Naive thymus-derived CD8-positive, alpha-beta T cell (primary cell): ENCODE results near the gene YY1. TPM values are rescaled to one million over a fixed set of nuclear protein-coding genes. Genes with fewer than 3 reads are reported as not detected.
A peak's percentile ranks its signal among the peaks of the same experiment; 100 is the strongest.
"Not testable (repeated sequence)": the region's sequence is repeated elsewhere in the genome, so short reads cannot be mapped to it uniquely, and the experiment has no call there.

ENCODE experiments used
- ATAC-seq, 2 donors: fragments of 150-1000 bp; cut with Tn5 transposase in 1 of 2; sonication (Bioruptor Pico), chemical (Tn5 transposase) in 1 of 2; 1 replicate in 1 of 2; 2 replicates in 1 of 2; pipeline ENCODE4 v1.10.0; 2021; ENCODE audit warnings: mild to moderate bottlenecking in 2 of 2, moderate library complexity in 2 of 2
- POLR2A ChIA-PET: fragments of 350-600 bp; sonication (Branson Sonifier 250); formaldehyde crosslinking; loops from one replicate; lab custom pipeline; 2021; ENCODE audit warnings: antibody characterized with exemption; lab: Charles Lee
- DNase-seq, 10 donors: peaks; one replicate each; pipeline versions ENCODE4 v3.0.0 to v3.0.0-alpha.2; 2020 to 2022
- H3K27ac Mint-ChIP-seq, 10 donors: one replicate each; pipeline ENCODE4 v1.8.0; 2020 to 2022; ENCODE audit warnings: mild to moderate bottlenecking in 10 of 10, mixed read lengths in 10 of 10, moderate library complexity in 4 of 10, inconsistent platforms in 1 of 10
- H3K27me3 Mint-ChIP-seq, 5 donors: one replicate each; pipeline ENCODE4 v1.8.0; 2021 to 2022; ENCODE audit warnings: mixed read lengths in 5 of 5
- H3K36me3 Mint-ChIP-seq, 3 donors: one replicate each; pipeline ENCODE4 v1.8.0; 2020 to 2022; ENCODE audit warnings: mixed read lengths in 3 of 3, mild to moderate bottlenecking in 2 of 3, inconsistent platforms in 1 of 3
- H3K4me1 Mint-ChIP-seq, 4 donors: one replicate each; pipeline ENCODE4 v1.8.0; 2021 to 2022; ENCODE audit warnings: mixed read lengths in 4 of 4
- H3K4me3 Mint-ChIP-seq, 10 donors: one replicate each; pipeline ENCODE4 v1.8.0; 2020 to 2022; ENCODE audit warnings: mild to moderate bottlenecking in 10 of 10, mixed read lengths in 10 of 10, moderate library complexity in 6 of 10, inconsistent platforms in 1 of 10
- H3K9me3 Mint-ChIP-seq, 9 donors: one replicate each; pipeline ENCODE4 v1.8.0; 2020 to 2022; ENCODE audit warnings: mixed read lengths in 9 of 9, mild to moderate bottlenecking in 3 of 9, inconsistent platforms in 1 of 9, moderate library complexity in 1 of 9
- polyA plus RNA-seq, 3 donors: library from polyadenylated mRNA; unstranded; fragments of 300-500 nt; fragmentation: Illumina TruSeq; gene quantifications; one replicate each; pipeline ENCODE4 v1.2.3, GENCODE V29; 2021
- total RNA-seq, 8 experiments: library from RNA in 2 of 8; stranded (reverse) in 2 of 8; gene quantifications; one replicate each; pipeline ENCODE4 v1.2.3 and lab custom pipeline; 2021 to 2026

The YY1 gene
- total and polyA plus RNA-seq, 5 experiments from 2014 or later = 15.0 to 102 (median 16.5) TPM

DNA sequence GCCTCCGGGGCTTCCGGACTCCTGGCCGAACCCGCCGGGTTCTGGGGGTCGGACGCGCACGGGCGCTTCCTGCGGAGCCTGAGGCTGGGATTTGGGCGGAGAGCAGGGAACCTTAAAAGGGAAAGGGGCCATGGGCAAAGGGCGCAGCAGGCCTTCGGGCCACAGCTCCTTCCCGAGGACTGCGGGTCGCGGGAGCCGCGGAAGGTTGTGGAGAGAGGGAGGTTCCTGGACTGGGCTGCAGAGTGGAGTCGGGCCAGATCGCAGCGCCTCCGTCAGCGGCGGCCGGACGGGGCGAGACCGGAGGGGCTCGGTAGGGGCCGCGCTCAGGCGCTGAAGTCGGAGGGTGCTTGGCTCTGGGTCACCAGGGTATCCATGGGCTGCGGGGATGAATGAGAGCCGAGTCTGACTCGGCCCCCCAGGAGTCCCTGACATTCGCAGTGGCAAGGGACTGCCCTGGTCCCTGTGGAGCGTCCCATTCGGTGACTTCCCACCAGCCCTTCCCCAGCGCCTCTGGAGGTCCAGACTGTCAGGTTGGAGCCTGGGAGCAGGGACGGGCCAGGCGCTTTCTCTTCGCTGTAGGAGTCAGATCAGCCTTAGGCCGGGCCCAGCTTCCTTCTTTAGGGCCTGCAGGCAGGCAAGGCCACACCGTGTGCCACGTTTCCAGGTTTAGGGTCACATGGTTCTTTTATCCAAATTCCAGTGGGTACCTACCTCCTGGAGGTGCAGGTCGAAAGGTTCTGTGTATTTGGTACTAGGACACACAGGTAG, 68.2 kb downstream of the YY1 start:
- POLR2A ChIA-PET = interaction anchor here (0.6 to 1.1 kb wide), 3 partner anchors 11 to 94 kb away, joined by 3 to 4 read pairs (median 3); no protein-coding TSS in a partner anchor
- Mint-ChIP-seq H3K9me3 (no peaks in the 10 kb centered on the region), H3K27ac (peak overlapping the region in 7 of 10 donors; percentile 26 to 80 (median 54)), H3K4me3 (peak overlapping the region; percentile 75 to 89 (median 83)), H3K27me3 (no peaks in the 10 kb centered on the region), H3K36me3 (no peaks in the 10 kb centered on the region), H3K4me1 (peaks cover 12 to 57% (median 20%) of the 10 kb centered on the region in 4 donors)
- ATAC-seq (peak; percentile 3 to 5), DNase-seq (peak in 1 of 10 donors; percentile 10)

DNA sequence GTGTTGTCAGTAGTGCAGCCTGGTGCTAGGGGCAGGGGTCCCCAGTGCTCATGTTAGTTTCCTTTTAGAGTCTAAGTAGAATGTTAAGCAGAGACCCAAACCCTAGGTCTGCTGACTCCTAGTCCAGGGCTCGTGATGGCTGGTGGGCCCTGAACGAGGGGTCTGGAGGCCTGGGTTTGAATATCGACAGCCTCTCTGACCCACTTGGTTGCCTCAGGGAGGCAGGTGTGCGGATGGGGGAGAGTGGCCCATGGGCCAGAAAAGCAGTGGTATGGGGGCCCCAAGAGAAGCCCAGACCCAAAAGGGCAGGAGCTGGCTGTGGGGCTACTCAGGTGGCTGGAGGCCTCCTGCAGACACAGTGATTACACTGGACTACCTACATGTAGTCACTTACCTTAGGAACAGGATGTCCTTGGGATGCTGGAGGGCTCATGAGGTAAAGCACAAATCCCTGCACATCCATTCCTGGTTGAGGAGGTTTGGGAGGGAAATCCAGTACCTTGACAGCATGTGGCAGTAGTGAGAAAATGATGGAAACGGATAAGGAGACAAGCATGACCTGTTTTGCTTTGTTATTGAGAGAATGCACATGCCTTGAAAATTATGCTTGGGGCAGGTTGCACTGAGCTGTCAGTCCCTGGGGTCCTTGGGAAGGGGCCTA, 69.0 kb downstream of the YY1 start:
- H3K27me3 Mint-ChIP-seq = no peaks in the 10 kb centered on the region
- H3K9me3 Mint-ChIP-seq = no peaks in the 10 kb centered on the region
- H3K4me3 Mint-ChIP-seq = peak overlapping the region in 9 of 10 donors; percentile 70 to 89 (median 84)
- no peaks in the 10 kb centered on the region for H3K36me3 Mint-ChIP-seq
- DNase-seq = no peak
- POLR2A ChIA-PET = interaction anchor here (0.6 kb wide), 1 partner anchor 10 kb away, joined by 4 read pairs; no protein-coding TSS in a partner anchor
- peaks cover 12 to 55% (median 26%) of the 10 kb centered on the region in 4 donors for H3K4me1 Mint-ChIP-seq
- peak overlapping the region in 2 of 10 donors; percentile 26 to 54 for H3K27ac Mint-ChIP-seq
- no peak for ATAC-seq

DNA sequence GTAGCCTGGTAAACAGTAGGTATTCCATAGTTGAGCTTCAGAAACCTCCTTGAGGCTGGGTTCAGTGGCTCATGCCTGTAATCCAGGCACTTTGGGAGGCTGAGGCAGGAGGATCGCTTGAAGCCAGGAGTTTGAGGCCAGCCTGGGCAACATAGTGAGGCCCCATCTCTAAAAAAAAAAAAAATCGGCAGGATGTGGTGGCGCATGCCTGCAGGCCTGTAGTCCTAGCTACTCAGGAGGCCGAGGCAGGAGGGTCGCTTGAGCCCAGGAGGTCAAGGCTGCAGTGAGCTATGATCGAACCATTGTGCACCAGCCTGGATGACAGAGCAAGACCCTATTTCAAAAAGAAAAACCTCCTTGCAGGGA, 69.5 kb downstream of the YY1 start:
- Mint-ChIP-seq H3K4me3 (peak overlapping the region in 2 of 10 donors; percentile 6 to 43), H3K27ac (peak overlapping the region in 5 of 10 donors; percentile 26 to 59 (median 38)), H3K4me1 (peaks cover 9 to 50% (median 26%) of the 10 kb centered on the region in 4 donors)
- ATAC-seq, DNase-seq, H3K9me3 Mint-ChIP-seq, H3K36me3 Mint-ChIP-seq, POLR2A ChIA-PET, H3K27me3 Mint-ChIP-seq: not testable (repeated sequence)

DNA sequence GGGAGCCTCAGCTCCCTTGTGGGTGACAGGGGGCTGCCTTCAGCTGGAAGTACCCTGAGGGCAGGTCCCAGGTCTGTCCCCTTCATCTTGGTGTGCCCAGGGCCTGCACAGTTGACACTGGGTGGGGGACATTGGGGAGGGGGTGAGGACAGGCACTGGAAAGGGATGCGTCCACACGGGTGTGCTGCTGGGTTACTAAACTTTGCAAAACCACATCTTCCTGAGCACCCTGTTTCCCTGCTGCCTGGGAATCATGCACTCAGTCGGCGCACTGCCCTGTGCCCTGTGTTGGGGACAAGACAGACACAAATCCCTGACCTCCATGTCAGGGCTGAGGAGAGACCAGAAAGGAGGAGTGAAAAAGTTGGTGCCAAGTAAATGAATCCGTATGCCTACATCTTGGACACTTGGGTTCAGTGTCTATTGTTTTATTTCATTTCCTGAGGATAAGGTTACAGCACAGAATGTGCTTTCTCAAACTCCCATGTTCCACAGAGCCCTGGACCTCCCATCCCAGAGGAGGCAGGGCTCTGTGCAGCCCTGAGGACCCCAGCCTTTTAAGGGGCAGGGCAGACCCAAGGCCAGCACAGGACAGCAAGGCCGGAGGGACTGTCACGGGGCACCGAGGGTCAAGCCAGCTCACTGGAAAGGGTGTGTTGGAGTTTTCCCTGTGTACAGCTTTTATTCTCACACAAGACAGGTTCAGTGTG, 70.2 kb downstream of the YY1 start:
- Mint-ChIP-seq H3K9me3 (no peaks in the 10 kb centered on the region), H3K27ac (peak overlapping the region in 3 of 10 donors; percentile 38 to 68 (median 61)), H3K36me3 (no peaks in the 10 kb centered on the region), H3K27me3 (no peaks in the 10 kb centered on the region), H3K4me1 (peaks cover 9 to 43% (median 24%) of the 10 kb centered on the region in 4 donors), H3K4me3 (peak overlapping the region in 2 of 10 donors; percentile 6 to 18)
- ATAC-seq (no peak), DNase-seq (no peak)
- POLR2A ChIA-PET = no interaction called here

DNA sequence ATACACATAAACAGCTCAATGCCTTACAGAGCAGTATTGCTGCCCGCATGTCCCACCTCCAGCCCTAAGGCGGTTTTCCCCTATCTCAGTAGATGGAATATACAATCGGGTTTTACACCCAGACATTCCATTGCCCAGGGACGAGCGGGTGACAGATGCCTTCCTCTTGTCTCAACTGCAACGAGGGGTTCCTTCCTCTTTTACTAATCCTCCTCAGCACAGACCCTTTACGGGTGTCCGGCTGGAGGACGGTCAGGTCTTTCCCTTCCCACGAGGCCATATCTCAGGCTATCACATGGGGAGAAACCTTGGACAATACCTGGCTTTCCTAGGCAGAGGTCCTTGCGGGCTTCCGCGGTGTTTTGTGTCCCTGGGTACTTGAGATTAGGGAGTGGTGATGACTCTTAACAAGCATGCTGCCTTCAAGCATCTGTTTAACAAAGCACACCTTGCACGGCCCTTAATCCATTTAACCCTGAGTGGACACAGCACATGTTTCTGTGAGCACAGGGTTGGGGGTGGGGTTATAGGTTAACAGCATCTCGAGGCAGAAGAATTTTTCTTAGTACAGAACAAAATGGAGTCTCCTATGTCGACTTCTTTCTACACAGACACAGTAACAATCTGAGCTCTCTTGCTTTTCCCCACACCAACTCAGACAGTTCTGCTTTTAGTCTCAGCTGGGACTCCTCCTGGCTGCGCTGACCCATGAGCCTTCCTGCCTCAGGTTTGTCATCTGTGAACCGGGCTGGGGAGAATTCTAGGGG, 73.3 kb downstream of the YY1 start:
- POLR2A ChIA-PET, DNase-seq, H3K9me3 Mint-ChIP-seq, H3K27me3 Mint-ChIP-seq, H3K36me3 Mint-ChIP-seq, ATAC-seq: not testable (repeated sequence)
- Mint-ChIP-seq H3K27ac (peak overlapping the region in 3 of 10 donors; percentile 19 to 58 (median 56)), H3K4me3 (peak overlapping the region in 2 of 10 donors; percentile 16 to 34), H3K4me1 (peaks cover 7 to 23% (median 14%) of the 10 kb centered on the region in 4 donors)

DNA sequence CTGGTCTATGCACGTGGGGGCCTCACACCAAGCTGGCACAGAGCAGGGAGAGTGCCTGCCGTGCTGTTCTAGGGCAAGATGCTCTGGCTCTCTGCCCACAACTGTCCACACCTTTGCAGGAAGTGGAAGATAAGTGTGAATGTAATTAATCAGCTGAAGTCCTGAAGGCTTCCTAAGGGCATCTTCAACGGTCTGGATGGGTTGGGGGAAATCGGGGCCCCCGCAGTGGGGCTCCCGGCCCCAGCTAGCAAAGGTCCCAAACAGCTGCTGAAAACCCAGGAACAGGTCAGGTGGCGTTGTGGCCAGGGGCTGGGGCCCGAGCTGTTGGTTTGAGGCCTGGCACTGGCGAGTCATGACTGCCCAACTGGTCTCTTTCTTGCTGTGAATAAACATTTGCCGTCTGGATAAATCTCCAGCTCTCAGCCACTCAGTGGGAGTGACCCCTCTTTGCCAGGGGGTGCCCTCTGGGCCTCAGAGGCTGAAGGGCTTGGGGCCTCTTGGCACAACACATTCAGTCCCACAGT, 74.0 kb downstream of the YY1 start:
- Mint-ChIP-seq H3K27ac (peak overlapping the region in 2 of 10 donors; percentile 19 to 56), H3K27me3 (no peaks in the 10 kb centered on the region), H3K4me1 (peaks cover 3 to 19% (median 13%) of the 10 kb centered on the region in 4 donors), H3K9me3 (no peaks in the 10 kb centered on the region), H3K36me3 (no peaks in the 10 kb centered on the region), H3K4me3 (no peak overlapping the region)
- POLR2A ChIA-PET = no interaction called here
- DNase-seq = no peak
- ATAC-seq = no peak

DNA sequence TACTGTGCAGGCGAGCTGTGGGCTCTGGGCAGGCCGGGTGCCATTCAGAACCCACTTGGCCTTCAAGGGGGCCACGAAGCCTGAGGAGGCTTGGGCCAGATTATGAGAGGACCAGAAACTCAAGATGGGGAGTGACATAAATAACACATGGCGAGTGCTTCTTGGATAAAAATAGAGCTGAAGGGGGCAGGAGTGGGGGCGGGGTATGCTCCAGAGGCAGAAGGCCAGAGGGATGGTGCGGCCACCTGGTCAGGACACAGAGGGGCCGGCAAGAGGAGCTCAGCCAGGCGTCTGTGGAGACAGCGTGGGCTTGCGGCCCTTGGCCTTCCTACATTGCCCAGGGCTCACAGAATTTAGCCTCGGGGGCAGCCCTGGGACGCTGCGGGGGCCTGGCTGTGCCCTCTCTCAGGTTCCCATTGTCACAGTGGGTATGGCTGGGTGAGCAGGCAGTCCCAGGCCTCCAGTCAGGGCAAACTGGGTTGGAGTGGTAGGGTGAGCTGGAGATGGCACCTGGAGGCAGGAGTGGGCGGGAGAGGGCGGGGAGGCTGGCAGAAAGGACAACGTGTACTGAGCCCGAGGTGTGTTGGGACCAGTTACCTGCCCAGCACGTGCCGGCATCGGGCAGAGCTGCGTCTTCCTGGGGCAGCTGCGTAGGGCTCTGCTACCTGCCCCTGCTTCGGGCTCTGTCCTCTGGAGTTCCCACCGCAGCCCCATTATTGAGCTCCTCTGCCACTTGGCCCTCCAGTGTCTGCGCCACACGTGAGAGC, 74.7 kb downstream of the YY1 start:
- H3K4me3 Mint-ChIP-seq = no peak overlapping the region
- ATAC-seq (no peak), DNase-seq (no peak)
- peaks cover 3 to 20% (median 8%) of the 10 kb centered on the region in 4 donors for H3K4me1 Mint-ChIP-seq
- H3K27ac Mint-ChIP-seq = no peak overlapping the region
- H3K9me3 Mint-ChIP-seq = no peaks in the 10 kb centered on the region
- H3K36me3 Mint-ChIP-seq = no peaks in the 10 kb centered on the region
- no peaks in the 10 kb centered on the region for H3K27me3 Mint-ChIP-seq
- POLR2A ChIA-PET = interaction anchor here (1.1 kb wide), 1 partner anchor 9 kb away, joined by 3 read pairs; no protein-coding TSS in a partner anchor

DNA sequence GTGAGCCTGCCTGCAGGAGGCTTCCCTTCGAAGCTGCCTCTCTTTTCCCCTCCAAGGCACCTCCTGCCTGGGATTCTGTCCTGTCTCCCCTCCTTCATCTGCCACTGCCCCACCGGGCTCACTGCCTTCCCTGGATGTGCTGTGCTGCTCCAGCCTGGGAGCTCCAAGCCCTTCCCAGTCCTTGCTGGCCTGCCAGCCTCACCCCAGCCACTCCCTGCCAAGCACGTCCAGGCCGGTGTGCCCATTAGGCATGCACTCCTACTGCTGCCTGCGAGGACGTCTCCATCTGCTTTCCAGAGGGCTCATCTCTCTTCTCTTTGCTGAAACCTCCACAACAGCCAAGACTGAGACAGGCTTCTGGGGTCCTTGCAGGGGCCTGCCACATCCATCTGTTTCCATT, 75.8 kb downstream of the YY1 start:
- DNase-seq (no peak), ATAC-seq (no peak)
- no peak overlapping the region for H3K27ac Mint-ChIP-seq
- peaks cover 3 to 20% (median 6%) of the 10 kb centered on the region in 4 donors for H3K4me1 Mint-ChIP-seq
- no peak overlapping the region for H3K4me3 Mint-ChIP-seq
- no peaks in the 10 kb centered on the region for H3K9me3 Mint-ChIP-seq
- H3K27me3 Mint-ChIP-seq = no peaks in the 10 kb centered on the region
- H3K36me3 Mint-ChIP-seq = no peaks in the 10 kb centered on the region
- POLR2A ChIA-PET = interaction anchor here (1.1 kb wide), 1 partner anchor 10 kb away, joined by 3 read pairs; no protein-coding TSS in a partner anchor

DNA sequence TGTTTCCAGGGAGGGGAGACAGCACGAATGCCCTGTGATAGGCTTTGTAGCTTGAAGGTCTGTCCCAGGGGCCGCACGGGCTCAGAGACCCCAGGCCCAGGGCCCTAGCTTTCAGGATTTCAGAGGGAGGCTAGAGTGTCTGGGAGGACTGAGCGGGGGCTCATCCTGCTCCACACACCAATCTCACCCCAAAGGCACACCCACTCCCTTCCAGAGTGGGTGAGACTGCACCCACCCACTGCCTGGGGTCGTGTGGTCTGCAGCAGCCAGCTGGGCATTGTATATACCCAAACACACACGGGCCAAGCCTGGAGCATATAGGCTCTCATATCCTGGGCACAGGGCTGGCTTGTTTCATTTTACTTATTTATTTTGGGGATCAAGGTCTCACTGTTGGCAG, 78.4 kb downstream of the YY1 start:
- H3K27ac Mint-ChIP-seq = no peak overlapping the region
- peak overlapping the region in 6 of 10 donors; percentile 60 to 80 (median 72) for H3K4me3 Mint-ChIP-seq
- H3K36me3 Mint-ChIP-seq = no peaks in the 10 kb centered on the region
- POLR2A ChIA-PET = no interaction called here
- H3K9me3 Mint-ChIP-seq = no peaks in the 10 kb centered on the region
- peaks cover 0 to 10% (median 5%) of the 10 kb centered on the region in 4 donors for H3K4me1 Mint-ChIP-seq
- DNase-seq = no peak
- no peaks in the 10 kb centered on the region for H3K27me3 Mint-ChIP-seq
- ATAC-seq = no peak

DNA sequence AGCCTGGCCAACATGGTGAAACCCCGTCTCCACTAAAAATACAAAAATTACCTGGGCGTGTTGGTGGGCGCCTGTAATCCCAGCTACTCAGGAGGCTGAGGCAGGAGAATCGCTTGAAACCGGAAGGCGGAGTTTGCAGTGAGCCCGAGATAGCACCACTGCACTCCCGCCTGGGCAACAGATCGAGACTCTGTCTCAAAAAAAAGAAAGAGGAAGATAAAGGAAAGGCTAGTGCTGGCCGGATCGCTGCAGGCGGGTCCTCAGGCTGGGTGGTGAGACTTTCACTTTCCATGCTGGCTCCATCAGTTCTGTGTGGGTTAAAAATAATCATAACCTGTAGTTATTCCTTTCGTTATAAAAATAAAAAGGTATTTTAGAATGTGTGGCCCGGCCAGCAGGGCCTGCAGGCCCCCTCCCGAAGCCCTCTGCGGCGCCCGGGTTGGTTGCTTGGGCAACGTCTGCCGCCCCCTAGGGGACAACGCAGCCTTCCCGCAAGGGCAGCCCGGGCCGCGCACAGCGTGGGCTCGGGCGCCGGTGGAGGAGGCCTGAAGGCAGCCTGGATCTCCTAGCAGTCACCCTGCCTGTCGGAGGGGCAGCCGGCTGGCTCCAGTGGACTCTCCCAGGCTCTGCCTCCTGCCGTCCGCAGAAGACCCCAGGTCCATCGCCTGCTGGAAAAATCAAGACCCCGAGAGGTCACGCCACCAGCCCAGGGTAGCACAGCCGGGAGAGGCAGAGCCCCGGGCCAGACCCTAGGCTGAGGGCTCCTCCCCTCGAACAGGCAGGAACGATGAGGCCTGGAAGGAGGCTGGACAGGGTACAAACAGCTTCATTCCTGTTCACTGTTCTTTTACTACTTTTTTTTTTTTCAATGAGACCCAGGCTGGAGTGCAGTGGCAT, 79.2 kb downstream of the YY1 start:
- POLR2A ChIA-PET = interaction anchor here (0.7 kb wide), 1 partner anchor 10 kb away, joined by 4 read pairs; no protein-coding TSS in a partner anchor

More for the DNA sequence above, 79.2 kb downstream of the YY1 start:
- peak; percentile 100 for ATAC-seq
- no peaks in the 10 kb centered on the region for H3K9me3 Mint-ChIP-seq
- H3K4me1 Mint-ChIP-seq = peaks cover 0 to 6% (median 3%) of the 10 kb centered on the region in 4 donors
- peak; percentile 49 to 82 (median 67) for DNase-seq
- H3K4me3 Mint-ChIP-seq = peak overlapping the region; percentile 52 to 80 (median 68)
- peak overlapping the region in 4 of 10 donors; percentile 12 to 76 (median 59) for H3K27ac Mint-ChIP-seq
- no peaks in the 10 kb centered on the region for H3K27me3 Mint-ChIP-seq
- H3K36me3 Mint-ChIP-seq = no peaks in the 10 kb centered on the region
